DOHH2 (cell line): Measurements from ENCODE around the gene TTC29.

Experiments used
- H3F3A ChIP-seq: fragments of 200-600 bp; sonication (generic), shearing (Covaris generic); 2 replicates; pipeline ENCODE4 v1.6.0; 2016; ENCODE audit warnings: antibody characterized with exemption, mild to moderate bottlenecking; ENCODE audit not compliant: control insufficient read depth, insufficient read depth
- H3K27ac ChIP-seq: fragments of 200-600 bp; sonication (generic); 2 replicates; pipeline ENCODE4 v1.5.1; 2014; ENCODE audit warnings: low read depth, mild to moderate bottlenecking, low read length, moderate library complexity
- H3K27me3 ChIP-seq: fragments of 200-600 bp; sonication (generic); 2 replicates; pipeline ENCODE4 v1.6.1; 2014; ENCODE audit warnings: mild to moderate bottlenecking, low read length, mixed read lengths; ENCODE audit not compliant: control insufficient read depth
- H3K36me3 ChIP-seq: fragments of 200-600 bp; sonication (generic); 2 replicates; pipeline ENCODE4 v1.6.1; 2014; ENCODE audit warnings: mild to moderate bottlenecking, low read length, moderate library complexity, mixed read lengths; ENCODE audit not compliant: control insufficient read depth
- H3K4me1 ChIP-seq: fragments of 200-600 bp; sonication (generic); 2 replicates; pipeline ENCODE4 v1.6.1; 2014; ENCODE audit warnings: mild to moderate bottlenecking, low read length, mixed read lengths; ENCODE audit not compliant: control insufficient read depth
- H3K4me2 ChIP-seq: fragments of 200-600 bp; sonication (generic); 2 replicates; pipeline ENCODE4 v1.6.0; 2014; ENCODE audit warnings: mild to moderate bottlenecking, low read length, moderate library complexity
- H3K4me3 ChIP-seq: fragments of 200-600 bp; sonication (generic); 2 replicates; pipeline ENCODE4 v1.5.1; 2014; ENCODE audit warnings: mild to moderate bottlenecking, low read length, mixed read lengths
- H3K79me2 ChIP-seq: fragments of 200-600 bp; sonication (generic); 2 replicates; pipeline ENCODE4 v1.6.1; 2014; ENCODE audit warnings: mild to moderate bottlenecking, low read length, mixed read lengths; ENCODE audit not compliant: control insufficient read depth
- H3K9me2 ChIP-seq: fragments of 200-600 bp; sonication (generic); replicated peaks from 2 replicates; pipeline ENCODE4 v1.6.1; 2014; ENCODE audit warnings: mild to moderate bottlenecking, low read length, mixed read lengths; ENCODE audit not compliant: control insufficient read depth
- H3K9me3 ChIP-seq: fragments of 200-600 bp; sonication (generic); 2 replicates; pipeline ENCODE4 v1.6.1; 2014; ENCODE audit warnings: antibody characterized with exemption, low read length, mixed read lengths; ENCODE audit not compliant: control insufficient read depth, insufficient read depth
- H4K20me1 ChIP-seq: fragments of 200-600 bp; sonication (generic); 2 replicates; pipeline ENCODE4 v1.6.0; 2014; ENCODE audit warnings: low read depth, mild to moderate bottlenecking, antibody characterized with exemption, low read length, moderate library complexity; ENCODE audit not compliant: control insufficient read depth, insufficient read depth
- CTCF ChIP-seq: fragments of 200-600 bp; sonication (generic); IDR thresholded peaks from one replicate; pipeline ENCODE4 v1.5.1; 2014; ENCODE audit warnings: antibody characterized with exemption, mild to moderate bottlenecking, low read depth, low read length; ENCODE audit not compliant: poor library complexity, severe bottlenecking
- EZH2phosphoT487 ChIP-seq: fragments of 200-600 bp; sonication (generic); IDR thresholded peaks from 2 replicates; pipeline ENCODE4 v1.6.1; 2017; ENCODE audit warnings: borderline replicate concordance, mild to moderate bottlenecking, antibody characterized with exemption, low read length, moderate library complexity, mixed read lengths

Gene TTC29

GRCh38 chr4:146976145-146976544, 30.5 kb upstream of the TTC29 start:
- H3K36me3 ChIP-seq, result no peaks in the 10 kb centered on the region
- H3K4me2 ChIP-seq, result no peak overlapping the region
- no peak overlapping the region for H3K4me3 ChIP-seq
- TF ChIP-seq EZH2phosphoT487, result no peak
- no peak for TF ChIP-seq CTCF
- H3K9me2 ChIP-seq, result no peaks in the 10 kb centered on the region; the same call in 1 of the 2 replicates
- 0 out of 2 replicates have a peak, but pooled peaks cover 2% of the 10 kb centered on the region for H3K27me3 ChIP-seq
- H3K9me3 ChIP-seq, result no peaks in the 10 kb centered on the region
- no peak overlapping the region for H3K27ac ChIP-seq
- no peaks in the 10 kb centered on the region for H3K4me1 ChIP-seq
- no peaks in the 10 kb centered on the region for H3K79me2 ChIP-seq
- H4K20me1 ChIP-seq, result no peaks in the 10 kb centered on the region
- no peaks in the 10 kb centered on the region for H3F3A ChIP-seq

- Histone ChIP-seq H3K9me3 (no peaks in the 10 kb centered on the region), H4K20me1 (no peaks in the 10 kb centered on the region), H3K4me2 (no peak overlapping the region), H3K79me2 (no peaks in the 10 kb centered on the region), H3K4me1 (no peaks in the 10 kb centered on the region), H3K27ac (no peak overlapping the region), H3K27me3 (0 out of 2 replicates have a peak, but pooled peaks cover 2% of the 10 kb centered on the region), H3K36me3 (no peaks in the 10 kb centered on the region), H3F3A (no peaks in the 10 kb centered on the region), H3K9me2 (no peaks in the 10 kb centered on the region; the same call in 1 of the 2 replicates), H3K4me3 (no peak overlapping the region)
- TF ChIP-seq EZH2phosphoT487 (no peak), CTCF (no peak)
Measured at GRCh38 chr4:146975527-146975926, 29.9 kb upstream of the TTC29 start.

GRCh38 chr4:146975036-146975435, 29.4 kb upstream of the TTC29 start:
- Histone ChIP-seq H3K79me2 (no peaks in the 10 kb centered on the region), H3K4me2 (no peak overlapping the region), H3K9me2 (no peaks in the 10 kb centered on the region; the same call in 1 of the 2 replicates), H3K36me3 (no peaks in the 10 kb centered on the region), H3K9me3 (no peaks in the 10 kb centered on the region), H3K4me1 (no peaks in the 10 kb centered on the region), H3K27me3 (0 out of 2 replicates have a peak, but pooled peaks cover 2% of the 10 kb centered on the region), H3F3A (no peaks in the 10 kb centered on the region), H3K27ac (no peak overlapping the region), H4K20me1 (no peaks in the 10 kb centered on the region), H3K4me3 (no peak overlapping the region)
- TF ChIP-seq EZH2phosphoT487 (no peak), CTCF (no peak)
